ENCODE data around the gene TIMM17A.

The TIMM17A gene

DNA sequence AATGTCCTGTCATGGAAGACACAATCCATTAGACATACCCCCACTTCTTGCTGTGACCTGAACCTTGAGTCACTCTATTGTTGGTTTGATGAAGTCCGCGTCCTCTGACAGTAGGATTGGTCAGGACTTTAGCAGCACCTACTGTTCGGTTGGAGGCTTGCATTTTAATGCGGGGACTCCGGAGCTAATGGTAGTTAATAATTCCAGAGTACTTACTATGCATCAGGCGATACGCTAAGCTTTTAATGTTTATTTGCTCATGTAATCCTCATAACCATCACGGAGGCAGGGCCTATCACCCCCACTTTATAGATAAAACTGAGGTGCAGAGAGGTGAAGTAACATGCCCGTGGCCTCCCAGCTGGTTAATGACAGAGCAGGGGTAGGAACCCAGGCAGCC lies 47.2 kb downstream of the TIMM17A start:
- Histone ChIP-seq H3K36me3 (peaks cover 100% of the 10 kb centered on the region), H3K27ac (no peak overlapping the region), H4K20me1 (peaks cover 24% of the 10 kb centered on the region), H3K4me2 (no peak overlapping the region), H3K9me3 (no peaks in the 10 kb centered on the region), H3K27me3 (no peaks in the 10 kb centered on the region), H3K4me1 (peaks cover 9% of the 10 kb centered on the region), H3K9ac (no peak overlapping the region), H3K4me3 (no peak overlapping the region)
- no peak for TF ChIP-seq Cebpa-rat (IDR thresholded peaks at IDR 0.05)

DNA sequence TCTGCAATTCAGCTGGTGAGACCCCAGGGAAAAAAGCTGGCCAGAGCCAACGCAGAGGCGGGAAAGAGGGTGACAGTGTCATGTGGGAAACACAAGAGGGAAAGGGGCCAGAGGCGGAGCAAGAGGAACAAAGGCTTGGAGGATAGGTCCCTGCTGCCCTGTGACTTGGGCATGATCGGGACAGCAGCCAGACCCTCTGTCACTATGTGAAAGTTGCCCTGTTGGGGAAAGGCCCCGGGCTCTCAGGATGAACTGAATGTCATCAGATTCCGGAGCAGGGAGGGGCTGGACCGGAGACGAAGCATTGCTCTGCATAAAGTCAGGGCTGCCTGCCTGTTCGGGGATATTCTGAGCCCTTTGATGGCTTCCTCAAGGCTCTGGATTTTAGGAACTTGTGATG lies 49.4 kb downstream of the TIMM17A start:
- no peak overlapping the region for H3K9ac ChIP-seq
- H3K9me3 ChIP-seq = no peaks in the 10 kb centered on the region
- peaks cover 85% of the 10 kb centered on the region for H3K36me3 ChIP-seq
- H3K27ac ChIP-seq = no peak overlapping the region
- H3K4me1 ChIP-seq = no peaks in the 10 kb centered on the region
- H4K20me1 ChIP-seq = peaks cover 17% of the 10 kb centered on the region
- TF ChIP-seq Cebpa-rat (IDR thresholded peaks at IDR 0.05) = no peak
- no peak overlapping the region for H3K4me3 ChIP-seq
- H3K27me3 ChIP-seq = no peaks in the 10 kb centered on the region
- no peak overlapping the region for H3K4me2 ChIP-seq

DNA sequence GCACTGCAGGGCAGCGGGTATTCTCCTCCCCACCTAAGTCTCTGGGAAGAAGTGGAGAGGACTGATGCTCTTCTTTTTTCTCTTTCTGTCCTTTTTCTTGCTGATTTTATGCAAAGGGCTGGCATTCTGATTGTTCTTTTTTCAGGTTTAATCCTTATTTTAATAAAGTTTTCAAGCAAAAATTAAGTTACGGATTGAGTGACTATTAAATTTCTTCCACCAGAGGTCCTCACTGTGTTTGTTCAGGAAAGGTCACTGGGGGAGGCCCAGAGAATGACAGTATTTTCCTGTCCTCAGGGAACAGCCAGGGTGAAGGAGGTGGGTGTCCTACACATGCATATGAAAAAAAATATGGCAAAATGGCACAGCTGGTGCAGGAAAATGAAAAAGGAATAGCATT lies 50.7 kb downstream of the TIMM17A start:
- Histone ChIP-seq H3K27me3 (no peaks in the 10 kb centered on the region), H3K4me3 (no peak overlapping the region), H4K20me1 (peaks cover 17% of the 10 kb centered on the region), H3K27ac (no peak overlapping the region), H3K9ac (no peak overlapping the region), H3K9me3 (no peaks in the 10 kb centered on the region), H3K36me3 (peaks cover 72% of the 10 kb centered on the region), H3K4me2 (no peak overlapping the region), H3K4me1 (no peaks in the 10 kb centered on the region)
- no peak for TF ChIP-seq Cebpa-rat (IDR thresholded peaks at IDR 0.05)

DNA sequence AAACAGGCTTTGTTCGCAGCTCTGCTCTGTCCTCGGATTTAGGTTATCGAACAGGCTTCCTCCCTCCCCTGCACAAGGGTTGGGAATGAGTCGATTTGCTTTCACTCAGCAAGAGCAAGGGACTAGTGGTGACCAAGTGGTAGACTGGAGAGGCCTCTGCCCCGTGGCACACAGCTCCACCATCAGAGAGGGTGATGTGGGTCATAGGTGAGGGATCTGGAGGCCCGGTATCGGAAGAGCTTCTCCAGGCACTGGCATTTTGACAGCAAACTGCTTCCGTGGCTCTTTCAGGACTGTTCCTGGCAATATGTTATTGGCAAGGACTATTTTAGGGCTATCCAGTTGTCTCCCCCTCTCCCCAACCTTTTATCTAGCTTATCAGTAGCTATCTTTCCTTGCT lies 52.0 kb downstream of the TIMM17A start:
- no peak for TF ChIP-seq Cebpa-rat (IDR thresholded peaks at IDR 0.05)
- no peak overlapping the region for H3K9ac ChIP-seq
- H3K27me3 ChIP-seq = no peaks in the 10 kb centered on the region
- H3K4me1 ChIP-seq = peaks cover 7% of the 10 kb centered on the region; the same call in 1 of the 2 replicates
- peaks cover 17% of the 10 kb centered on the region for H4K20me1 ChIP-seq
- H3K4me2 ChIP-seq = no peak overlapping the region
- H3K27ac ChIP-seq = no peak overlapping the region
- H3K4me3 ChIP-seq = no peak overlapping the region
- H3K9me3 ChIP-seq = no peaks in the 10 kb centered on the region
- peaks cover 59% of the 10 kb centered on the region for H3K36me3 ChIP-seq

DNA sequence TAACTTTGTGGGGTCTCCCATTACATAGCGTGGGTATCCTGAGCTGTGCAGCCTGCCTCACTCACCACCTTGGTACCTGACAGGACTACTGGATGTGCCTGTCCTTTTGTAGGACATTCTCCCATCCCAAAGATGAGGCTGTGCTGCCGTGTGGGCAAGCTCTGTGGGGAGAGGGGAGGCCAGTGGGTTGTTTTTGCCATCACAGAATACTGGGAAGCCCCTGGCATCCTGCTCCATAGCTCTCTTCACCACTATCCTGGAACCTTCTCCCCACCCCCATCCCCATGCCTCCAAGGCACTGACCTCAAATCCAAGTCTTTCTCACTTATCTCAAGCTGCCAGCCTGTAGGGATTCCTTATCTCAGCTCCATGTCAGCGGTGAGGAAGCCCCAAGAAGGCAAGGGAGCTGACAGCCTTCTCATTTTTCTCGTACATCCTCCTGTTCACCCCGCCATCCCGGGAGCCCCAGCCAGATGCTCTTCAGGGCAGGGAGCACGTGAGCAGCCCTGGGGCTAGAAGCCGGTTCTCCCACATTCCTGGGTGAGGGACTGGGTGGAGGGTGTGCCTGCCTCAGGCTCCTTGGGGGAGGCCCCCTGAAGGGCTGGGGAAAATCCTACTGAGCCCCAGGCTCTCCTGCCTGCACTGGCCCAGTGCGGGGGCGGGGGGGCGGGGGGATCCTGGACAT lies 52.6 kb downstream of the TIMM17A start:
- Histone ChIP-seq H3K27me3 (no peaks in the 10 kb centered on the region), H3K27ac (no peak overlapping the region), H3K4me3 (no peak overlapping the region), H4K20me1 (peaks cover 17% of the 10 kb centered on the region), H3K9me3 (no peaks in the 10 kb centered on the region), H3K4me1 (peaks cover 7% of the 10 kb centered on the region; the same call in 1 of the 2 replicates), H3K36me3 (peaks cover 52% of the 10 kb centered on the region), H3K9ac (no peak overlapping the region), H3K4me2 (no peak overlapping the region)
- TF ChIP-seq Cebpa-rat (IDR thresholded peaks at IDR 0.05) = no peak

- TF ChIP-seq Cebpa-rat (IDR thresholded peaks at IDR 0.05) = no peak
- Histone ChIP-seq H3K9ac (no peak overlapping the region), H3K27ac (no peak overlapping the region), H3K27me3 (no peaks in the 10 kb centered on the region), H3K36me3 (peaks cover 36% of the 10 kb centered on the region), H4K20me1 (peaks cover 15% of the 10 kb centered on the region), H3K4me2 (no peak overlapping the region), H3K4me3 (no peak overlapping the region), H3K9me3 (no peaks in the 10 kb centered on the region), H3K4me1 (peaks cover 7% of the 10 kb centered on the region; the same call in 1 of the 2 replicates)
Measured at GRCh38 chr1:202009326-202010179, 54.2 kb downstream of the TIMM17A start.

DNA sequence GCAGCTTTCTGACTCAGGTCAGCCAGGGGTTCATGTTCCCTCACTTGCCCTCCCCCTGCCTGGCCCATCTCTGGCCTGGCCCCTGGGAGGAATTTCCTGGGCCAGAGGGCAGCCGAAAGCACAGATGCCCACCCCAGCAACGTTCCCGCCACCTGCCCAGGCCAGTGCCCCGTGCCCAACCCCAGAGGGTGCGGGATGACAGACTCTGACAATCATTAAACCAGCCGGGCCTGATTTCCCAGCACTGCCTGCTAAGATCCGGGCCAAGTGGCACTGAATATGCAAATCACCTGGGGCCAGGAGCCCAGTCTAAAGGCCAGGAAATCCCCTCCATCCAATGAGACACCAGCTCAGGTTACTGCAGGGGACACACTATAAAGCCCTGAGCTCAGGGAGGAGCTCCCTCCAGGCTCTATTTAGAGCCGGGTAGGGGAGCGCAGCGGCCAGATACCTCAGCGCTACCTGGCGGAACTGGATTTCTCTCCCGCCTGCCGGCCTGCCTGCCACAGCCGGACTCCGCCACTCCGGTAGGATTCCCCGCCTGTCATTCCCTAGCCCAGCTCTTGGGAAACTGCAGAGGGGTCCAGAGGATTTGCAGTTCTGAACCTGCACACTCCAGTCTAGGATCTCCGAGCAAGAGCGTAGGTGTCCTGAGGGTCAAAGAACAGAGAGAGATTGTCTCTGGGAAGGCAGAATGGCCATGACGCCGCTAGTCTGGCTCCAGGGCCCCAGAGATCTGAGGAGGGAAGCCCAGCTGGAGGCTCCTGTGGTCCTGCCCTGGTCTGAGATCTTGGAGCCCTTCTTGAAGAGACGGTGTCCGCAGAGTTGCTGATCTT lies 55.1 kb downstream of the TIMM17A start, which contains the start of gene ELF3:
Gene ELF3, plus strand, starts transcription at position 408 of the 836 bp plus-strand sequence. CDS start 550 bp downstream, outside the sequence.
- Histone ChIP-seq H3K36me3 (peaks cover 28% of the 10 kb centered on the region), H3K4me3 (no peak within 1 kb of the TSS), H3K9me3 (no peaks in the 10 kb centered on the region), H3K27me3 (no peaks in the 10 kb centered on the region), H3K9ac (no peak within 1 kb of the TSS), H3K4me2 (no peak within 1 kb of the TSS), H3K27ac (no peak within 1 kb of the TSS), H3K4me1 (peaks cover 7% of the 10 kb centered on the region; the same call in 1 of the 2 replicates), H4K20me1 (peaks cover 6% of the 10 kb centered on the region; the same call in 1 of the 2 replicates)
- TF ChIP-seq Cebpa-rat (IDR thresholded peaks at IDR 0.05) = no peak

GRCh38 chr1:202011994-202012393 lies 56.7 kb downstream of the TIMM17A start:
- no peak for TF ChIP-seq Cebpa-rat (IDR thresholded peaks at IDR 0.05)

More at GRCh38 chr1:202011994-202012393, 56.7 kb downstream of the TIMM17A start:
- Histone ChIP-seq H3K27me3 (no peaks in the 10 kb centered on the region), H3K4me1 (peaks cover 7% of the 10 kb centered on the region; the same call in 1 of the 2 replicates), H3K4me3 (no peak overlapping the region), H3K9me3 (no peaks in the 10 kb centered on the region), H3K36me3 (peaks cover 12% of the 10 kb centered on the region; the same call in 1 of the 2 replicates), H4K20me1 (no peaks in the 10 kb centered on the region), H3K27ac (no peak overlapping the region; the same call in 1 of the 2 replicates), H3K4me2 (peak overlapping the region; percentile 17; the same call in 1 of the 2 replicates), H3K9ac (no peak overlapping the region)

Measured in BLaER1 (cell line).